HepG2 (cell line): ENCODE results near the gene FNIP2. TPM values are rescaled to one million over a fixed set of nuclear protein-coding genes. Genes with fewer than 3 reads are reported as not detected.

ENCODE experiments used
- ATAC-seq: fragments of 200-7000 bp; cut with Tn5 transposase; 3 replicates; pipeline ENCODE4 v1.9.1; 2020; ENCODE audit warnings: mild to moderate bottlenecking, moderate library complexity
- BruUV-seq: library from RNA; stranded (reverse); fragments of 400-500 nt; replicated peaks from 2 replicates; lab custom pipeline; 2021; lab: Mats Ljungman, UMichigan
- CTCF ChIA-PET: fragments of 300-600 bp; formaldehyde crosslinking; extraction: SDS; loops from one replicate; lab custom pipeline; 2021; ENCODE audit warnings: low total read pairs, inconsistent platforms, low intra/inter-chr PET ratio; lab: Yijun Ruan, JAX
- POLR2A ChIA-PET: fragments of 350-600 bp; sonication (Branson Sonifier 250); formaldehyde crosslinking; loops from one replicate; lab custom pipeline; 2020; ENCODE audit warnings: antibody characterized with exemption, inconsistent platforms; lab: Yijun Ruan, JAX
- DNase-seq: peaks from one replicate; pipeline ENCODE4 v3.0.0-alpha.2; 2015; ENCODE audit warnings: low spot score
- FAIRE-seq: peaks from 3 replicates; lab custom pipeline; 2011; peaks lifted over from hg19 to GRCh38; lab: Jason Lieb, UNC
- H2AFZ ChIP-seq: one replicate; pipeline ENCODE4 v1.6.1; 2011; ENCODE audit warnings: low read length, inconsistent platforms
- H3K27ac ChIP-seq: fragments of 300-600 bp; 3 replicates; pipeline ENCODE4 v1.8.0; 2011; ENCODE audit warnings: mixed run types, mild to moderate bottlenecking, mixed read lengths, low read length, inconsistent platforms; ENCODE audit not compliant: insufficient read depth; ENCODE audit errors: extremely low read length
- H3K27me3 ChIP-seq, 2 experiments: fragments of 200-600 bp in 1 of 2; 2 replicates in 1 of 2; 3 replicates in 1 of 2; pipeline versions ENCODE4 v1.6.0 to v1.8.0; 2011; ENCODE audit warnings: low read length in 2 of 2, mild to moderate bottlenecking in 2 of 2, moderate library complexity in 2 of 2, inconsistent platforms in 1 of 2; ENCODE audit not compliant: insufficient read depth in 2 of 2, control insufficient read depth in 1 of 2
- H3K36me3 ChIP-seq, 2 experiments: fragments of 200-600 bp in 1 of 2; replicated peaks in 1 of 2; 2 replicates in 1 of 2; 3 replicates in 1 of 2; pipeline versions ENCODE4 v1.5.1 to v1.8.0; 2011; ENCODE audit warnings: low read length in 2 of 2, inconsistent platforms in 1 of 2; ENCODE audit not compliant: insufficient read depth in 2 of 2, control insufficient read depth in 1 of 2
- H3K4me1 ChIP-seq: 2 replicates; pipeline ENCODE4 v1.5.1; 2012; ENCODE audit warnings: low read length, inconsistent platforms; ENCODE audit not compliant: insufficient read depth
- H3K4me2 ChIP-seq: 2 replicates; pipeline ENCODE4 v1.6.0; 2011; ENCODE audit warnings: low read depth, low read length, inconsistent platforms
- H3K4me3 ChIP-seq, 3 experiments: fragments of 200-600 bp in 1 of 3; sonication (generic), shearing (Covaris generic) in 1 of 3; replicated peaks in 1 of 3; 2 replicates each; pipeline ENCODE4 v1.5.1; 2011 to 2016; ENCODE audit warnings: low read length in 3 of 3, inconsistent platforms in 2 of 3, low read depth in 2 of 3, mild to moderate bottlenecking in 2 of 3, control low read depth in 1 of 3, mixed read lengths in 1 of 3; ENCODE audit not compliant: insufficient read depth in 1 of 3
- H3K79me2 ChIP-seq: one replicate; pipeline ENCODE4 v1.6.1; 2011; ENCODE audit warnings: low read length, inconsistent platforms; ENCODE audit not compliant: insufficient read depth
- H3K9ac ChIP-seq: 2 replicates; pipeline ENCODE4 v1.6.0; 2011; ENCODE audit warnings: mild to moderate bottlenecking, low read depth, low read length, inconsistent platforms; ENCODE audit not compliant: insufficient read depth
- H3K9me3 ChIP-seq: 2 replicates; pipeline ENCODE4 v1.5.1; 2012; ENCODE audit warnings: mild to moderate bottlenecking, low read length
- H4K20me1 ChIP-seq: 2 replicates; pipeline ENCODE4 v1.6.0; 2011; ENCODE audit warnings: inconsistent platforms, mild to moderate bottlenecking, low read length, moderate library complexity; ENCODE audit not compliant: insufficient read depth
- AKNA ChIP-seq: sonication (generic); formaldehyde crosslinking; IDR thresholded peaks from 2 replicates; pipeline ENCODE4 v1.4.0; 2020; ENCODE audit warnings: missing genetic modification reagents, borderline replicate concordance
- ARID5B ChIP-seq: IDR thresholded peaks from 2 replicates; pipeline ENCODE4 v1.4.0; 2020; ENCODE audit warnings: mild to moderate bottlenecking, missing genetic modification reagents
- CCAR2 ChIP-seq: fragments of 200-400 bp; formaldehyde crosslinking; optimal IDR thresholded peaks from 2 replicates; pipeline ENCODE3; 2018; ENCODE audit warnings: low read depth, mild to moderate bottlenecking, low read length, moderate library complexity
- GLMP ChIP-seq: sonication (generic); formaldehyde crosslinking; IDR thresholded peaks from 2 replicates; pipeline ENCODE4 v1.9.0; 2021; ENCODE audit warnings: missing genetic modification reagents, mild to moderate bottlenecking, borderline replicate concordance
- MATR3 ChIP-seq: sonication (generic); formaldehyde crosslinking; IDR thresholded peaks from 2 replicates; pipeline ENCODE4 v1.4.0; 2020; ENCODE audit warnings: missing genetic modification reagents
- MAX ChIP-seq: IDR thresholded peaks from 2 replicates; pipeline ENCODE4 v1.6.1; 2012; ENCODE audit warnings: inconsistent platforms
- PPARG ChIP-seq: conservative IDR thresholded peaks from 2 replicates; pipeline ENCODE4 v1.6.1; 2016; ENCODE audit warnings: missing biosample characterization, missing genetic modification reagents
- TARDBP ChIP-seq: sonication (generic); formaldehyde crosslinking; IDR thresholded peaks from 2 replicates; pipeline ENCODE4 v1.8.0; 2022; ENCODE audit warnings: mild to moderate bottlenecking, missing genetic modification reagents
- YEATS4 ChIP-seq: sonication (generic); formaldehyde crosslinking; IDR thresholded peaks from 2 replicates; pipeline ENCODE4 v1.4.0; 2020; ENCODE audit warnings: missing genetic modification reagents, borderline replicate concordance
- WGBS: methylation state at CpG from one replicate; pipeline ENCODE4 v1.1.6; 2017; ENCODE audit warnings: low lambda C conversion rate; 5-methylcytosine and 5-hydroxymethylcytosine counted together
- in situ Hi-C: cut with HindIII; loops from 2 replicates; pipeline ENCODE4 v1.10.0; 2017; ENCODE audit warnings: low pct_unique_long_range_greater_than_20kb; ENCODE audit not compliant: extremely low pct_ligation_motif_present
- intact Hi-C: fragments of 100-400 bp; cut with micrococcal nuclease; formaldehyde crosslinking; loops from one replicate; pipeline ENCODE4 v1.10.0; 2022; ENCODE audit not compliant: unreplicated experiment
- polyA plus RNA-seq, 8 experiments: library from polyadenylated mRNA; depleted of rRNA in 3 of 8; stranded (reverse) in 7 of 8; unstranded in 1 of 8; fragments of >200 nt; fragmentation: Illumina TruSeq in 4 of 8; extraction: Trizol in 4 of 8; gene quantifications; 2 replicates each; pipeline versions ENCODE4 v1.2.1 to v1.2.3, GENCODE V29; 2011 to 2016; ENCODE audit warnings: low read depth in 4 of 8, missing spikeins in 1 of 8, mixed read lengths in 1 of 8; ENCODE audit not compliant: insufficient read depth in 1 of 8
- total RNA-seq, 5 experiments: library from RNA; depleted of rRNA; stranded (reverse); fragments of >200 nt; fragmentation: Illumina TruSeq; extraction: Trizol; gene quantifications; 2 replicates each; pipeline ENCODE4 v1.2.3, GENCODE V29; 2016; ENCODE audit warnings: low read depth in 1 of 5

The FNIP2 gene
- total and polyA plus RNA-seq, 2 of the 13 experiments (the other 11 are each of a cell fraction or from before 2014, with no cell fraction given): 15.5 to 21.0 TPM

- H3K4me2 ChIP-seq: peak overlapping the region; percentile 71
- H3K4me3 ChIP-seq: peak overlapping the region in 2 of 3 experiments; percentile 12 to 17; a peak in 1 of 6 replicates
- peak; percentile 72 for DNase-seq
- no peak overlapping the region for H3K9ac ChIP-seq
- ChIA-PET POLR2A (interaction anchor here (0.6 to 1.9 kb wide), 8 partner anchors 11 to 637 kb away, joined by 3 to 6 read pairs (median 4); partner anchors contain the start of gene FNIP2), CTCF (no interaction called here)
- H3K27me3 ChIP-seq: no peaks in the 10 kb centered on the region
- peaks cover 77% of the 10 kb centered on the region for H3K4me1 ChIP-seq
- H3K27ac ChIP-seq: peak overlapping the region; percentile 68
- intact Hi-C loops: loop anchor here (2.0 kb wide), 1 partner anchor 44 kb away; no protein-coding TSS in a partner anchor
- 52% methylated on average over 4 of the region's 4 CpGs for WGBS
- no peak for FAIRE-seq
- BruUV-seq: no TSS peak
- peak; percentile 99 for ATAC-seq
- no peaks in the 10 kb centered on the region; a peak in 1 of 5 replicates for H3K36me3 ChIP-seq
- H3K9me3 ChIP-seq: no peaks in the 10 kb centered on the region
- peaks cover 86% of the 10 kb centered on the region for H3K79me2 ChIP-seq
- no peak overlapping the region for H2AFZ ChIP-seq
- in situ Hi-C loops: loop anchor here (5.0 kb wide), 1 partner anchor 45 kb away; no protein-coding TSS in a partner anchor
- H4K20me1 ChIP-seq: no peaks in the 10 kb centered on the region
- TF ChIP-seq PPARG (CRISPR knock-in tag): 0 out of 2 replicates have a peak, but pooled peaks have one; percentile 15
- TF ChIP-seq MATR3 (CRISPR knock-in tag): no peak
- peak; percentile 24; the same call in 1 of the 2 replicates for TF ChIP-seq YEATS4
- TF ChIP-seq TARDBP: 0 out of 2 replicates have a peak, but pooled peaks have one; percentile 19
- TF ChIP-seq ARID5B (CRISPR knock-in tag): peak; percentile 85
- TF ChIP-seq AKNA (CRISPR knock-in tag): no peak
- TF ChIP-seq MAX: no peak
- TF ChIP-seq GLMP (CRISPR knock-in tag): no peak
- no peak for TF ChIP-seq CCAR2
These were observed 13.9 kb downstream of the FNIP2 start for GRCh38 chr4:158782551-158783360.
